HG02870 (cell line): ENCODE results near the gene ATAD3A.
A peak's percentile ranks its signal among the peaks of the same experiment; 100 is the strongest.
"Not testable (repeated sequence)": the region's sequence is repeated elsewhere in the genome, so short reads cannot be mapped to it uniquely, and the experiment has no call there.

Experiments used
- ATAC-seq: cut with Tn5 transposase; IDR thresholded peaks from one replicate; pipeline ENCODE4 v1.9.1; 2021; ENCODE audit warnings: mild to moderate bottlenecking, moderate library complexity; ENCODE audit not compliant: unreplicated experiment

ATAD3A gene

DNA sequence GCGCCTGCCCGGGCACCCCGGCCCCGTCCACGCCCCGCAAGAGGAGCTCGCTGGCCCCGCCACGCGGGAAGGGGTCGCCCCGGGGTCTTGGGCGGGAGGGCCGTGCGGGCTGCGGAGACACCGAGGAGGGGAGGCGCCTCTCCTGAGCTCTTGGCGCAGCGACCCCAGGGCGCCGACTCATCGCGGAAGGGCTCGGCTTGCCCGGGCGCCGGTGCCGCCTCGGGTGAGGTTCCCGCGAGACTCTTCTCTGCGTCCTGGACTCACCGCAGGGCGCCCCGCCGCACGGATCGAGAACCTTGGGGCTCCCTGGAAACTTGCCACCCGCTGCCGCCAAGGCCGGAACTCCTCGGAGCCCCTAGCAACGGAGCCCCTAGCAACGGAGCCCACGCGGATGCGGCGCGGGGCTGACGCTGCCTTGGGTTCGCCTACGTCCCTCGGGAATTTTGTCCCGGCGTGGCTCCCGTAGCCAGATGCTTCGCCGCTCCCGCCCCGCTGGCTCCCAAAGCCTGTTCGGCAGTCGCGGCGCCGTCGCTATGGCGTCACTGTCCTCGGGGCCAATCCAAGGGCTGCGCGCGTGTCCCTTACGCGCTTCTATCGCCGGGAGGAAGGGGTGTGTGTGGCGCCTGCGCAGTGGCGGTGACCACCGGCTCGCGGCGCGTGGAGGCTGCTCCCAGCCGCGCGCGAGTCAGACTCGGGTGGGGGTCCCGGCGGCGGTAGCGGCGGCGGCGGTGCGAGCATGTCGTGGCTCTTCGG, at the start of gene ATAD3A:
TSS of gene ATAD3A (plus strand) at position 630 of the 753 bp plus-strand sequence. CDS start at position 737, 107 bp downstream.
- peak; percentile 89 for ATAC-seq

DNA sequence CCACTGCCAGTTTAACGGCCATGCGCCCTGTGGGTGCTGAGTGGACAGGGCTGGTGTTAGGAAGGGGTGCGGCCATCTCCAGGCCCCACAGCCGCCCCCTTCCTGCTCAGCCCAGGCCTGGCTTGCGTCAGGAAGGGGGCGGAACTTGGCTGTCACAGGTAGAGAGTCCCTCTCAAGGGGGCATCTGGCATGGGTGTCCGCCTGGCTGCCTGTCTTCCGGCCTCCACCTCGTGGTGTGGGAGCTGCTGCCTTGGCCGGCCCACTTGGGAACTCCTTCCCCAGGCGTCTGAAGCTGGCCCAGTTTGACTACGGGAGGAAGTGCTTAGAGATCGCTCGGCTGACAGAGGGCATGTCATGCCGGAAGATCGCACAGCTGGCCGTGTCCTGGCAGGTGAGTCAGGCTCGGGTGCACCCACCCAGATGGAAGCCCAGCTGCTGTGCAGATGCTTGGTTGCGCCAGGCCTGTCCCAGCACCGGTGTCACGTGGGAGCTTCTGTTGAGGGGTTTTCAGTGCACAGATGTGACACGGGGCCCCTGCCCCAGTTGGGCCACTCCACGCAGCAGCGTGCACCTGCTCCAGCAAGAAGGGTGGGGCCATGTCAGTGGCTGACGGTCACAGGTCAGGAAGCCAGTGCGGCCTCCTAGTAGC, 49.5 kb upstream of the ATAD3A start:
- no peak for ATAC-seq

DNA sequence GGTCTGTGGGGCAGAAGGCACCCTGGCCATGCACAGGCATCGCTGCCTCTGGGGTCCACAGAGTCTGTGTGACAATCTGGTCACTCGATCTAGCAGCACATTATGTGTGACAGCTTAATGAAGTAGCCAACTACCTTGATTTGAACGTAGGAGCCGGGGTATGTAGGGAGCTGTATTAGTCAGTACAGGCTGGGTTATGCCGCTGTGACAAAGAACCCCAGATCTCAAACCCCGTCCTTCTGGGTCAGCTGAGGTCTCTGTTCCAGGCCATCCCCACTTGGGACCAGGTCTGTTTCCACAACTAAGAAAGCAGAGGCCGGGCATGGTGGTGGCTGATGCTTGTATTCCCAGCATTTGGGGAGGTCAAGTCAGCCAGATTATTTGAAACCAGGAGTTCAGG, 48.6 kb upstream of the ATAD3A start:
- no peak for ATAC-seq

DNA sequence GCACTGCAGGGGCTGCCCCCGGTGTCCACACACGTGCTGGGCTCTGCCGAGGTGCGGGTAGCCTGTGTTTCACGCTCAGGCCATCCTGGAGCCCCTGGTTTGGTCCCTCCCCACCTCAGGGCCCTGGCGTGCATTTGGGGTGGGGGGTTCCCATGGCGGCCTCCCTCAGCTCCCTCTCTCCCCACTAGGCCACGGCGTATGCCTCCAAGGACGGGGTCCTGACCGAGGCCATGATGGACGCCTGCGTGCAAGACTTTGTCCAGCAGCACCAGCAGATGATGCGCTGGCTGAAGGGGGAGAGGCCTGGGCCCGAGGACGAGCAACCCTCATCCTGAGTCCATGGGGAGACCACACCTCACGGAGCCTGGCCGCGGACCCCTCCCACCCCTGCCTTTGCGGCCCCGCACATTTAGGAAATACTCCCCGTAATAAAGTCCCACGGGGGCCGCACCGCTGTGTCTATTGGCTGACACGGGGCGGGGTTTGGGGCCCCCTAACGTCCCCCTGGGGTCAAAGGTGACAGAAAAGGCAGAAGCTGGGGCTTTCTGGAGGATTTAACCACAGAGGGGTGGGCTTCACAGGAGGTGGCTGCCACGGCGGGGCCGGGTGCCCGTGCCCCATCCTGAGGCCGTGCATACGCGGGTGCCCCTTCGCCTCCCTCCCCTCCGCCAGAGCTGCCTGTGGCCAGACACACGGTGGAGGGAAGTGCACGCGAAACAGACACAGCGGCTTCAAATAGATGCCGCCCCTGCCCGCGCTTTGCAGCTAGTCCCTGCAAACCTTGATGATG, 43.6 kb upstream of the ATAD3A start:
- ATAC-seq: not testable (repeated sequence)

DNA sequence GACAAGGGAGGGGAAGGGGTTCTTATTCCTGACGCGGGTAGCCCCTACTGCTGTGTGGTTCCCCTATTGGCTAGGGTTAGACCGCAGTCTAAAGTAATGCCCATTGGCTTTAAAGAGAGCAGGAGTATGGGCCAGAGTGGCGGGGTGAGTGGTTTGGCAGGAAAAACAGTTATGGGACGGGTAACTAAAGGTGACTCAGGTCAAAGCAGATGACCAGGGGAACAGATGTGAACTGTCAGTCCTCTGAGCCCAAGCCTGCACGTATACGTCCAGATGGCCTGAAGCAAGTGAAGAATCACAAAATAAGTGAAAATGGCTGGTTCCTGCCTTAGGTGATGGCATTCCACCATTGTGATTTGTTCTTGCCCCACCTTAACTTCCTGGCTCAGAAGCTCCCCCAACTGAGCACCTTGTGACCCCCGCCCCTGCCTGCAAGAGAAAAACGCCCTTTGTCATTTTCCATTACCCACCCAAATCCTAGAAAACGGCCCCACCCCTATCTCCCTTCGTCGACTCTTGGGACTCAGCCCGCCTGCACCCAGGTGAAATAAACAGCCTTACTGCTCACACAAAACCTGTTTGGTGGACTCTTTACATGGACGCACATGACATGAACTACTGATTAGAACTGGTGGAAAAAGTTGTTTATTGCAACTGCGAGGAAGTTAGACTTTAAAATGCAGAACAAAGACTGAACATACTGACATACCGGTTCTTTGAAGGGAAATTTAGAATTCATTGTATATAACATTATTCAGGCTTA, 41.2 kb upstream of the ATAD3A start:
- no peak for ATAC-seq

DNA sequence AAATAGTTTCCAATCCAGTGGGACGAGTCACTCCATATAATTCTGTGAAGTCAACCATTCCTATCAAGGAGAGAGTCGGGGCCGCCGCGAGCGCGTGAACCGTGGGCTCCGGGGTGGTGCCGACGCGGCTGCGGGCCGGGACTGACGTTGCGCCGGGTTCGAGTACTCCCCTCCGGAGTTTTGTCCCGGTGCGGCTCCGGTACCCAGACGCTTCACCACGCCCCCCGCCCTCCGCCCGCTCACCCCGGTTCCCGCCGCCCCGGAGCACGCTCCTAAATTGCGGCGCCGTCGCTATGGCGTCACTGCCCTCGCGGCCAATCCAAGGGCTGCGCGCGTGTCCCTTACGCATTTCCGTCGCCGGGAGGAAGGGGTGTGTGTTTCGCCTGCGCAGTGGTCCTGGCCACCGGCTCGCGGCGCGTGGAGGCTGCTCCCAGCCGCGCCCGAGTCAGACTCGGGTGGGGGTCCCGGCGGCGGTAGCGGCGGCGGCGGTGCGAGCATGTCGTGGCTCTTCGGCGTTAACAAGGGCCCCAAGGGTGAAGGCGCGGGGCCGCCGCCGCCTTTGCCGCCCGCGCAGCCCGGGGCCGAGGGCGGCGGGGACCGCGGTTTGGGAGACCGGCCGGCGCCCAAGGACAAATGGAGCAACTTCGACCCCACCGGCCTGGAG, 40.4 kb upstream of the ATAD3A start, which contains the start of gene ATAD3B:
TSS of gene ATAD3B (plus strand) at position 377 of the 664 bp plus-strand sequence. CDS start at position 497, 120 bp downstream.
- peak; percentile 89 for ATAC-seq

DNA sequence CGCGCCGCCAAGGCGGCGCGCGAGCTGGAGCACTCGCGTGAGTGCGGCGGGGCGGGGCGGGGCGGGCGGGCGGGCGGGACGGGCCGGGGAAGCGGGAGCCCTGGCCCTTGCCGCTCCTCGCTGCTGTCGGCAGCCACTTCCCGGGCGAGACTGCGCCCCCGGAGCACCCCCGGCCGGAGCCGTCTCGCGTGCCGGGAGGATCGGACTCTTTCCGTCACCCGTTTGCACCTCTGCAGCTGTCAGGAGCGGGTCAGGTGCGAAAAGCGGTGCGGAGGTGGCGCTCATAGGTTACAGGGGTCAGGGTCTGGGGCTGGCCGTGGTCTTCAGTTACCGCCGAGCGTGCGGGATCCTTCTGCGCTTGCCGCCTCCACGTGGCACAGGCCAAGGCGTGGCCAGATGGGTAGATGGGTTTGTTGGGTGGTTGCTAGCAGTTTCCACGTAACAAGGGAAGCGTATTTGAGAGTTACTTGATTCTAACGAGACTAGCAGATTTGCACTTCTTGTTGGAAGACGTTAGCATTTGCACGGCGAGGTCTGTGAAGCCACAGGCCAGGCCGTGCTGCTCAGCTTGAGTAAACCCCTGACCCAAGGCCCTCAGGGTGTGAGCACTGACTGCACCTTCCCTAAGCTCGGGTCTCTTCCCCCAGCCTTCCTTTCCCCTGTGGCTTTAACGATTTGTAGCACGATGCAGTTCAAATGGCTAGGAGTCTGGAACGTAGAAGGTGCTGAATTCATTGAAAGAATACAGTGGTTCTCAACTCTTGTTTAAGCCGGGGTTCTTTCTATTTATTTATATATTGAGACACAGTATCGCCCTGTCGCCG, 39.7 kb upstream of the ATAD3A start:
- peak; percentile 28 for ATAC-seq

DNA sequence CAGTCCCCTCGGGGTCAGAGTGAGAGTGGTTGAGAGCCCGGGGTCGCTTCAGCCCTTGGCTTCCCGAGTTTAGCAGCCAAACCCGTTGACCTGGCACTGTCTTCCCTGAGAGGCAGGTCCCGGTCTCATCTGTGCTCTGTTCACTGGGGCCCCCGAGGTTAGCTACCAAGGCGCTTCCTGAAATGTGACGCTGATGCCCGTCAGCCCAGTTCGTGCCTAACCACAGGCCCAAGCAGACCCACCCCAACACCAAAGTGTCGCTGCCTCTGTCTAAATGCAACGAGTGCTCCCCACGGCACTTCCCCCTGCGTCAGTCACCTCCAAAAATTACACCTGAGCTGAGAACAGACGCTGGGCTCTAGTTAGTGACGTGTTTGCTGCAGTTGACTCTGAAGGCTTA, 36.0 kb upstream of the ATAD3A start:
- ATAC-seq: not testable (repeated sequence)

DNA sequence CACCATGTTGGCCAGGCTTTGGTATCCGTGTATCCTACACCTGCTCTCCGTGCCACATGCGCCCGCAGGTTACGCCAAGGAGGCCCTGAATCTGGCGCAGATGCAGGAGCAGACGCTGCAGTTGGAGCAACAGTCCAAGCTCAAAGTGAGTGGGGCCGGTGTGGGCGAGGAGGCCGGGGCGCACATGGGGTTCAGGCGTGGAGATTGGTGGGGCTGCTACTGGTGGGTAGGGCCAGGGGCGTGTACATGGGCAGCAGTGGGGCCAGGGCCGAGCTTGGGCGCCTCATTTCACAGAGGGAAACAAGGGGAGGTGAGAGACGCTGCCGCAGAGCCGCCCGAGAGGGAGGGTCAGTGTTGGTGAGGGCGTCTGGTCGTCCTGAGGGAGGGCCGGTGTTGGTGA, 34.8 kb upstream of the ATAD3A start:
- ATAC-seq: no peak

DNA sequence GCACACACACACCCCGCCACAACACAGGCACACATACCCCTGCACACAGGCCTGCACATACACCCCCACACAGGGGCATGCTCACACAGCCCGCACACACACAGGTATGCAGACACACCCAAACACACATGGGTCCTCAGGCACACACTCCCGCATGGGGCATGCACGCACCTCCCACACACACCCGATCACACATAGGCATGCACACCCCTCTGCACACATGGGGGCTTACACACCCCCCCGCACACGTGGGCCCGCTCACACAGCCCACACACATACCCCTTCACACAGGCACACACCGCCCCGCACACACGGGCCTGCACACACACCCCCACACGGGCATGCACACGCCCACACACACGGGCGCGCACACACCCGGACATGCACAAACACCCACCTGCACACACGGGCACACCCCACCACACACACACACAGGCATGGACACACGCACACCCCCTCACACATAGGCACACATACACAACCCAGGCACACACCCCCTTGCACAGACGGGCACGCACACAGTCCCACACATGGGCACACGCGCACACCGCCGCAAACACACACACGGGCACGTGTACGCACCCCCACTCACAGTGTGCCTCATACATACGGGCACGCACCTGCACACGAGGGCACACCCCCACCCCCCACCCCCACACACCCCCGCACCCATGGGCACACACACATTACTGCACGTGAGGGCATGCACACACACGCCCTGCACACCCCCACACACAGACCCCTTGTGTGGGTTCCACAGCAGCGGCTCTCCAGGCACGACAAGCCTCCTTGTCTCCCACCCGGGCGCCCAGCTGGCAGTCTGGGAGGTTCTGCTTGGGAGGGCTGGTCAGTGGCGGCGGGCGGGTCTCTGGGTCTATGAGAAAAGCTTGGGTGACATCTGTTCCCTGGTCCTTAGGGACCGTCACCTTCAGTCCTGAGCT, 32.1 kb upstream of the ATAD3A start:
- ATAC-seq: no peak

DNA sequence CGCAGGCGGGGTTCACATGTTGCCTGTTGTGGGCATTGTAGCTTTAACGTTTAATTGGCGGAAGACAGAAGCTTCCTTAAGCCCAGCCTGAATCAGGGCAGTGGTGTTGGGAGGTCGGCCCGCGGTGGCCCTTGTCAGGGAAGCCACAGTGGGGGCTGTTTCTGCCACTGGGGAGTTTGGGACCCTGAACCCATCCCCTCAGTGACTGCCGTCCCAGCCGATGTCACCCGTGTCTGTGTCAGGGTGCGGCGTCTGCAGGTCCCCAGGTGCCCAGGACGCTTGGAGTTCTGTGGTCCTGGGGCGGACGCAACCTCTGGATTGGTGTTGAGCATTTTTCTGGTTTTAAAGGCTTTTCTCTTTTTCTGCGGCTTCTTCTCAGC, 31.5 kb upstream of the ATAD3A start:
- not testable (repeated sequence) for ATAC-seq

DNA sequence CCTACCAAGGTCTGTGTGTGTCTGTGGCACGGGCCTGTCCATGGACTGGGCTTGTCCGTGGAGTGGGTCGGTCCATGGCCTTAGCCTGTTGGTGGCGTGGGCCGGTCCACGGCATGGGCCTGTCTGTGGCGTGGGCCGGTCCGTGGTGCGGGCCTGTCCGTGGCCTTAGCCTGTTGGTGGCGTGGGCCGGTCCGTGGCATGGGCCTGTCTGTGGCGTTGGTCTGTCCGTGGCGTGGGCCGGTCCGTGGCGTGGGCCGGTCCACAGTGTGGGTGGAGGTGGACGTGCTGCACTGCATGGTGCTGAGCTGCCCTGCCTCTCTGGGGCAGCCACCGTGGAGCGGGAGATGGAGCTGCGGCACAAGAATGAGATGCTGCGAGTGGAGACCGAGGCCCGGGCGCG, 30.2 kb upstream of the ATAD3A start:
- not testable (repeated sequence) for ATAC-seq

DNA sequence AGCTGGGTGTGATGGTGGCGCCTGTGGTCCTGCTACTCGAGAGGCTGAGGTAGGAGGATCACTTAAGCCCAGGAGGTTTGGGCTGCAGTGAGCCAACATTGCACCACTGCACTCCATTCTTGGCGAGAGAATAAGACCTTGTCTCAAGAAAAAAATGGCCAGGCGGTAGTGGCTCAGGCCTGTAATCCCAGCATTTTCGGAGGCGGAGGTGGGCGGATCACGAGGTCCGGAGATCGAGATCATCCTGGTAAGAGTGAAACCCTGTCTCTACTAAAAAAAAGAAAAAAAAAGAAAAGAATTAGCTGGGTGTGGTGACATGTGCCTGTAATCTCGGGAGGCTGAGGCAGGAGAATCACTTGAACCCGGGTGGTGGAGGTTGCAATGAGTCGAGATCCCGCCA, 29.1 kb upstream of the ATAD3A start:
- no peak for ATAC-seq

DNA sequence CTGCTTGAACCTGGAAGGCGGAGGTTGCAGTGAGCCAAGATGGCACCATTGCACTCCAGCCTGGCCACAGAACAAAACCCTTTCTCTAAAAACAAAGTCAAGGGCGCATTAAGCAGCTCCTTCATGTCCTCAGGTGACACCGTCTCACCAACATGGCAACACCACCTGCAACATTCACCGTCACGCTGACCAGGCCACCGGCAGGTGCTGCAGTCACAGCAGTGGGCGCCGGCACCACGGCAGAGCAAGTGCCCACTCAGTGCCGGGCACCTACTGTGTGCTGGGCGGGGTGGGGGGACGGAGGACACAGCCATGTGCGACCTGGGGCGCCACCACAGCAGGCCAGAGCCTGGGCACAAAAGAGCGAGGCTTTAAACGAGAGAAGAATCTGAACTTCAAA, 28.2 kb upstream of the ATAD3A start:
- no peak for ATAC-seq

DNA sequence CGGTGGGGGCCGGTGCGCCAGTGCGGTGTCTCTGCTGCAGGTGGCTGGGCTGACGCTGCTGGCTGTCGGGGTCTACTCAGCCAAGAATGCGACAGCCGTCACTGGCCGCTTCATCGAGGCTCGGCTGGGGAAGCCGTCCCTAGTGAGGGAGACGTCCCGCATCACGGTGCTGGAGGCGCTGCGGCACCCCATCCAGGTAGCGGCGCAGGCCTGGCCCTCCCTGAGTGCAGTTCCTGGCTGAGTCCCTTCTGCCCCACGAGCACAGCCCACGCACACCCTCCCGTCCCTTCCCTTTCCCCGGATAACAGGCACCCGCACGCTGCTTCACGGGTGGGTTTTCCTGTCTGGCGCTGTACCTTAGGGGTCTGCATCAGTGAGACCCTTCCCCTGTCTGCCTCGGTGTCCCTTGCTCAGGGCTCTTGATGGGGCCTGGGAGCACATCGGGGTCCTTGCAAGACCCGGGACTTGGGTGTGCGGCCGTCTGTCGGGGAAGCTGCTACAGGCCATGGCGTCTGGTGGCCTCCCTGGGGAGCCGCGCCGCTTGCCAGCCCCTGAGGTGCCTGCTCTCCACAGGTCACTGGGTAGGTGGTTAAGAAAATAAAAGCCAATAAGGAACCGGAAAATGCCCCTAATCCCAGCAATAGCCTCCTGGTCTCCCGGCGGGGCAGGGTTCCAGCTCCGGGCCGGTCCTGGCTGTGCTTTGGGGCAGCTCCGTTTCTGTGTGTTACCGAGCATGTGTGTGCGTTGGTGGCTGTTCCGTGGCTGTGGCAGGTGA, 26.8 kb upstream of the ATAD3A start:
- ATAC-seq: not testable (repeated sequence)

DNA sequence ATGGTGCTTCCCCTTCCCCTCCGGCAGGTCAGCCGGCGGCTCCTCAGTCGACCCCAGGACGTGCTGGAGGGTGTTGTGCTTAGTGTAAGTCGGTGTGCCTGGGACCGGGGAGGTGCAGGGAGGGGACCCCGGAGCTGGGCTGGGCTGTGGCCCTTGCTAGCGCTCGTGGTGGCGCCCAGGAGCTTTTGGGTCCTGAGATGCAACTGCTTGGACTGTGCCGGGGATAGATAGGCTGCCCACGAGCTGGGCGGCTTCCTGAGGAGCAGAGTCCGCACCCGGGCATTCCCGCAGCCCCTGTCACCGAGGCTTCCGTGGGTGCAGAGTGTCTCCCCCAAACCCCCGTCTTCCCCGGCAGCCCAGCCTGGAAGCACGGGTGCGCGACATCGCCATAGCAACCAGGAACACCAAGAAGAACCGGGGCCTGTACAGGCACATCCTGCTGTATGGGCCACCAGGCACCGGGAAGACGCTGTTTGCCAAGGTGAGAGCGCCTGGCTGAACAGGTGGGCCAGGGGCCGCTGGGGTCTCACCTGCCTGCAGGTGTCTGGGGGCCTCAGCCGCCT, 26.1 kb upstream of the ATAD3A start:
- not testable (repeated sequence) for ATAC-seq

DNA sequence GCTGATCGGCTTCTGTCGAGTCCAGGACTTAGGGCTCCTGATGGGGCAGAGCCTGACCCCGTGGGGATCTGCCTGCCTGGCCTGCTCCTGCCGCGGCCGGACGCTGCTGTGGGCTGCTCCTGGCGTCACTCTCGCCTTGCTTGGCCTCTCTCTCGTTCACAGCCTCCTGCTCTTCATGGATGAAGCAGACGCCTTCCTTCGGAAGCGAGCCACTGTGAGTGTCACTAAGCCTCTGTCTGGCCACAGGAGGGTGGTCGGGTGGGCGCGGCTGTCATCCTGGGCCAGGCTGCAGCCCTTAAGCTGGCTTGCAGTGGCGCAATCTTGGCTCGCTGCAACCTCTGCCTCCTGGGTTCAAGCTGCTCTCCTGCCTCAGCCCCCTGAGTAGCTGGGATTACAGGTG, 24.3 kb upstream of the ATAD3A start:
- ATAC-seq: no peak
